Ureter (tissue), 1 donor: ENCODE measurements around the gene RPL13A. TPM values are rescaled to one million over a fixed set of nuclear protein-coding genes. Genes with fewer than 3 reads are reported as not detected.

Experiments
- DNase-seq: peaks from one replicate; pipeline ENCODE4 v3.0.0-alpha.2; 2020; ENCODE audit warnings: low spot score
- total RNA-seq: library from RNA; stranded (reverse); gene quantifications from one replicate; pipeline ENCODE4 v1.2.4, GENCODE V29; 2023
- donor health status: DM: yes; HTN: yes; CAD: no.

The RPL13A gene
- total RNA-seq, 1 donor from 2014 or later: 3,508 TPM

GRCh38 chr19:49481020-49481683 is 6.3 kb upstream of the RPL13A start:
- DNase-seq: no peak

- DNase-seq: no peak
Measured at GRCh38 chr19:49486232-49486631, 1.2 kb upstream of the RPL13A start.

- DNase-seq: no peak
Measured at GRCh38 chr19:49486710-49487276, 615 bp upstream of the RPL13A start.

GRCh38 chr19:49488046-49488862 is 846 bp downstream of the RPL13A start:
- no peak for DNase-seq

- DNase-seq: no peak
Measured at GRCh38 chr19:49488863-49489537, 1.6 kb downstream of the RPL13A start.

GRCh38 chr19:49489601-49490167 is 2.3 kb downstream of the RPL13A start:
- no peak for DNase-seq

GRCh38 chr19:49490287-49491029 is 3.0 kb downstream of the RPL13A start:
- no peak for DNase-seq

- DNase-seq: no peak
Measured at GRCh38 chr19:49491030-49491803, 3.8 kb downstream of the RPL13A start.

- DNase-seq: no peak
Measured at GRCh38 chr19:49491804-49492572, 4.6 kb downstream of the RPL13A start.

GRCh38 chr19:49492573-49493405 is 5.4 kb downstream of the RPL13A start:
- no peak for DNase-seq

GRCh38 chr19:49496574-49497008 is 9.2 kb downstream of the RPL13A start:
- no peak for DNase-seq

GRCh38 chr19:49497047-49497788 is 9.8 kb downstream of the RPL13A start:
- peak; percentile 76 for DNase-seq

- DNase-seq: no peak
Measured at GRCh38 chr19:49497789-49498103, 10.3 kb downstream of the RPL13A start.

- DNase-seq: no peak
Measured at GRCh38 chr19:49498475-49498874, 11.1 kb downstream of the RPL13A start.

- no peak for DNase-seq
Measured at GRCh38 chr19:49499030-49499670, 11.7 kb downstream of the RPL13A start.

- DNase-seq: no peak
Measured at GRCh38 chr19:49502866-49503581, 15.6 kb downstream of the RPL13A start.

- no peak for DNase-seq
Measured at GRCh38 chr19:49503582-49503962, 16.2 kb downstream of the RPL13A start.
